H1 (cell line): ENCODE data around the gene PGP. TPM values are rescaled to one million over a fixed set of nuclear protein-coding genes. Genes with fewer than 3 reads are reported as not detected.

Source experiments
- CTCF ChIA-PET: fragments of 300-600 bp; sonication (Branson Sonifier 250); formaldehyde crosslinking; loops from one replicate; lab custom pipeline; 2021; ENCODE audit not compliant: partially characterized antibody; lab: Charles Lee
- POLR2A ChIA-PET: fragments of 300-600 bp; sonication (Branson Sonifier 250); formaldehyde crosslinking; loops from one replicate; lab custom pipeline; 2021; ENCODE audit warnings: inconsistent platforms; ENCODE audit not compliant: partially characterized antibody; lab: Charles Lee
- DNase-seq, 2 experiments: peaks; one replicate each; pipeline versions ENCODE4 v3.0.0 to v3.0.0-alpha.2; 2010 to 2022; ENCODE audit warnings: low spot score in 2 of 2, low read depth in 1 of 2, mixed read lengths in 1 of 2
- FAIRE-seq: peaks from 2 replicates; lab custom pipeline; 2011; peaks lifted over from hg19 to GRCh38; lab: Jason Lieb, UNC
- H2AFZ ChIP-seq: 2 replicates; pipeline ENCODE4 v1.8.1; 2012; ENCODE audit warnings: low read length, inconsistent platforms
- H2AK5ac ChIP-seq: 2 replicates; pipeline ENCODE4 v1.6.1; 2013; ENCODE audit warnings: low read depth, low read length
- H2BK120ac ChIP-seq: replicated peaks from 2 replicates; pipeline ENCODE3; 2013; ENCODE audit warnings: low read depth, low read length, inconsistent platforms
- H2BK12ac ChIP-seq: 2 replicates; pipeline ENCODE4 v1.6.1; 2013; ENCODE audit warnings: low read depth, low read length
- H2BK15ac ChIP-seq: 2 replicates; pipeline ENCODE4 v1.6.1; 2013; ENCODE audit warnings: low read length
- H2BK20ac ChIP-seq: 2 replicates; pipeline ENCODE4 v1.6.1; 2013; ENCODE audit warnings: low read length
- H2BK5ac ChIP-seq: 2 replicates; pipeline ENCODE4 v1.6.1; 2013; ENCODE audit warnings: low read depth, low read length
- H3K14ac ChIP-seq: 2 replicates; pipeline ENCODE4 v1.6.1; 2013; ENCODE audit warnings: inconsistent platforms; ENCODE audit not compliant: insufficient read length
- H3K18ac ChIP-seq: 2 replicates; pipeline ENCODE4 v1.6.1; 2013; ENCODE audit warnings: low read length; ENCODE audit errors: extremely low read depth
- H3K23ac ChIP-seq: 2 replicates; pipeline ENCODE4 v1.6.1; 2013; ENCODE audit warnings: inconsistent platforms; ENCODE audit not compliant: insufficient read length
- H3K23me2 ChIP-seq: 2 replicates; pipeline ENCODE4 v1.6.1; 2013; ENCODE audit warnings: low read depth, low read length
- H3K27ac ChIP-seq: 2 replicates; pipeline ENCODE4 v1.6.1; 2011; ENCODE audit warnings: low read depth, low read length, inconsistent platforms
- H3K27me3 ChIP-seq, 4 experiments: replicated peaks in 1 of 4; 1 replicate in 1 of 4; 2 replicates in 3 of 4; pipeline versions ENCODE4 v1.6.1 to v1.8.1; 2011 to 2013; ENCODE audit warnings: low read length in 3 of 4, mild to moderate bottlenecking in 3 of 4, inconsistent platforms in 2 of 4, mixed read lengths in 2 of 4, moderate library complexity in 1 of 4; ENCODE audit not compliant: control insufficient read depth in 3 of 4, insufficient read depth in 3 of 4; ENCODE audit errors: extremely low read depth in 1 of 4
- H3K36me3 ChIP-seq, 4 experiments: 2 replicates each; pipeline versions ENCODE4 v1.6.1 to v1.8.1; 2011 to 2013; ENCODE audit warnings: mild to moderate bottlenecking in 4 of 4, low read length in 3 of 4, moderate library complexity in 2 of 4, control low read depth in 1 of 4, inconsistent platforms in 1 of 4; ENCODE audit not compliant: insufficient read depth in 4 of 4, control insufficient read depth in 2 of 4
- H3K4ac ChIP-seq: replicated peaks from 2 replicates; pipeline ENCODE3; 2013; ENCODE audit warnings: low read length, low read depth, mixed read lengths, inconsistent platforms; ENCODE audit not compliant: insufficient read length
- H3K4me1 ChIP-seq, 4 experiments: replicated peaks in 1 of 4; 1 replicate in 1 of 4; 2 replicates in 3 of 4; pipeline versions ENCODE4 v1.6.1 to v1.8.1; 2011 to 2013; ENCODE audit warnings: low read length in 3 of 4, inconsistent platforms in 2 of 4, mixed read lengths in 1 of 4; ENCODE audit not compliant: insufficient read depth in 4 of 4, control insufficient read depth in 3 of 4
- H3K4me2 ChIP-seq, 2 experiments: 2 replicates each; pipeline versions ENCODE4 v1.6.1 to v1.8.1; 2011 to 2013; ENCODE audit warnings: low read depth in 2 of 2, low read length in 2 of 2, control low read depth in 1 of 2, inconsistent platforms in 1 of 2, mild to moderate bottlenecking in 1 of 2; ENCODE audit not compliant: insufficient read depth in 1 of 2
- H3K4me3 ChIP-seq, 4 experiments: fragments of 200-600, 300-600 bp in 1 of 4; sonication (generic), shearing (Covaris generic), sonication (Bioruptor Twin) in 1 of 4; 2 replicates each; pipeline versions ENCODE4 v1.5.1 to v1.8.1; 2011 to 2016; ENCODE audit warnings: low read length in 4 of 4, low read depth in 3 of 4, control low read depth in 2 of 4, inconsistent platforms in 2 of 4, mild to moderate bottlenecking in 2 of 4, mixed read lengths in 1 of 4, moderate library complexity in 1 of 4; ENCODE audit not compliant: insufficient read depth in 2 of 4; ENCODE audit errors: extremely low read depth in 1 of 4
- H3K56ac ChIP-seq: replicated peaks from 2 replicates; pipeline ENCODE3; 2013; ENCODE audit warnings: low read depth, mild to moderate bottlenecking, mixed read lengths, low read length, inconsistent platforms; ENCODE audit not compliant: insufficient read length
- H3K79me1 ChIP-seq: 2 replicates; pipeline ENCODE4 v1.6.1; 2013; ENCODE audit warnings: low read depth, low read length, control low read depth
- H3K79me2 ChIP-seq, 2 experiments: 2 replicates each; pipeline versions ENCODE4 v1.6.1 to v1.8.1; 2012 to 2013; ENCODE audit warnings: low read length in 2 of 2, mild to moderate bottlenecking in 2 of 2, inconsistent platforms in 1 of 2; ENCODE audit not compliant: insufficient read depth in 2 of 2, control insufficient read depth in 1 of 2
- H3K9ac ChIP-seq, 4 experiments: replicated peaks in 1 of 4; 1 replicate in 1 of 4; 2 replicates in 3 of 4; pipeline versions ENCODE4 v1.6.1 to v1.8.1; 2011 to 2013; ENCODE audit warnings: low read depth in 3 of 4, low read length in 3 of 4, control low read depth in 2 of 4, mild to moderate bottlenecking in 2 of 4, moderate library complexity in 2 of 4, inconsistent platforms in 1 of 4; ENCODE audit errors: extremely low read depth in 1 of 4
- H3K9me3 ChIP-seq, 2 experiments: 2 replicates each; pipeline versions ENCODE4 v1.6.1 to v1.8.1; 2012 to 2013; ENCODE audit warnings: mild to moderate bottlenecking in 2 of 2, moderate library complexity in 2 of 2, control low read depth in 1 of 2, inconsistent platforms in 1 of 2, low read depth in 1 of 2, low read length in 1 of 2, mixed read lengths in 1 of 2; ENCODE audit not compliant: insufficient read depth in 2 of 2
- H4K20me1 ChIP-seq, 2 experiments: replicated peaks in 1 of 2; 2 replicates each; pipeline versions ENCODE3 to v1.8.1; 2011 to 2013; ENCODE audit warnings: inconsistent platforms in 2 of 2, low read length in 2 of 2, mild to moderate bottlenecking in 1 of 2; ENCODE audit not compliant: insufficient read depth in 2 of 2, control insufficient read depth in 1 of 2
- H4K5ac ChIP-seq: 2 replicates; pipeline ENCODE4 v1.6.1; 2013; ENCODE audit warnings: low read length, low read depth, mixed read lengths, inconsistent platforms; ENCODE audit not compliant: insufficient read length
- H4K8ac ChIP-seq: 2 replicates; pipeline ENCODE4 v1.8.0; 2013; ENCODE audit warnings: mild to moderate bottlenecking, moderate library complexity, low read length, inconsistent platforms; ENCODE audit not compliant: insufficient read depth; ENCODE audit errors: extremely low read depth
- H4K91ac ChIP-seq: replicated peaks from 2 replicates; pipeline ENCODE3; 2013; ENCODE audit warnings: low read length, mixed read lengths, inconsistent platforms; ENCODE audit not compliant: insufficient read length
- BACH1 ChIP-seq: IDR thresholded peaks from 2 replicates; pipeline ENCODE4 v1.6.1; 2012; ENCODE audit warnings: low read length, improper control_type of control experiment
- BCL11A ChIP-seq, 2 experiments: IDR thresholded peaks; one replicate each; pipeline ENCODE4 v1.6.1; 2011; ENCODE audit warnings: low read depth in 2 of 2, low read length in 2 of 2, mild to moderate bottlenecking in 2 of 2
- EGR1 ChIP-seq: IDR thresholded peaks from 2 replicates; pipeline ENCODE4 v1.6.1; 2011; ENCODE audit warnings: low read depth, low read length, borderline replicate concordance
- FOSL1 ChIP-seq: IDR thresholded peaks from 2 replicates; pipeline ENCODE4 v1.6.1; 2011; ENCODE audit warnings: mild to moderate bottlenecking, low read depth, low read length, moderate library complexity; ENCODE audit not compliant: insufficient read depth
- JUN ChIP-seq: IDR thresholded peaks from 2 replicates; pipeline ENCODE4 v1.6.1; 2011; ENCODE audit warnings: low read depth, mild to moderate bottlenecking, improper control_type of control experiment, low read length
- PHF8 ChIP-seq: fragments of 200-600 bp; sonication (generic); conservative IDR thresholded peaks from 2 replicates; pipeline ENCODE4 v1.7.1; 2012; ENCODE audit warnings: low read depth, mild to moderate bottlenecking, inconsistent platforms, low read length, moderate library complexity
- POLR2AphosphoS5 ChIP-seq: IDR thresholded peaks from 2 replicates; pipeline ENCODE4 v1.6.1; 2011; ENCODE audit warnings: low read depth, low read length
- SP1 ChIP-seq: IDR thresholded peaks from 2 replicates; pipeline ENCODE4 v1.6.1; 2011; ENCODE audit warnings: low read depth, low read length
- TAF1 ChIP-seq: IDR thresholded peaks from 2 replicates; pipeline ENCODE4 v1.6.1; 2011; ENCODE audit warnings: mild to moderate bottlenecking, low read depth, low read length
- WGBS, 2 experiments: shearing (Covaris generic) in 1 of 2; methylation state at CpG; one replicate each; pipeline versions ENCODE4 v1.1.6 to v1.1.7; 2013 to 2015; ENCODE audit warnings: low lambda C conversion rate in 2 of 2, mixed read lengths in 2 of 2, inconsistent platforms in 1 of 2, low coverage in 1 of 2, missing lambda C conversion rate in 1 of 2; ENCODE audit not compliant: insufficient replicate concordance in 2 of 2, insufficient coverage in 1 of 2, insufficient read length in 1 of 2; ENCODE audit errors: extremely low coverage in 1 of 2, missing lambda C conversion rate in 1 of 2; 5-methylcytosine and 5-hydroxymethylcytosine counted together
- polyA plus RNA-seq, 7 experiments: library from polyadenylated mRNA; depleted of rRNA in 3 of 7; stranded (reverse) in 5 of 7; unstranded in 2 of 7; fragments of >200 nt in 5 of 7; fragments of 200-250 nt in 2 of 7; gene quantifications; 1 replicate in 5 of 7; 2 replicates in 1 of 7; 4 replicates in 1 of 7; pipeline versions ENCODE4 v1.2.1 to v1.2.3, GENCODE V29; 2011 to 2013; ENCODE audit warnings: missing spikeins in 2 of 7, mixed read lengths in 2 of 7
- total RNA-seq: library from RNA; stranded (reverse); fragmentation: NEBNext Ultra II Directional; extraction: Animal tissue kit (Norgen Biotek cat#: 25700); gene quantifications from 2 replicates; pipeline ENCODE4 v1.2.1, GENCODE V29; 2021
- TF ChIP-seq, protein P1 (sequence below): IDR thresholded peaks from 2 replicates; pipeline ENCODE4 v1.6.1; 2011; ENCODE audit warnings: low read depth, mild to moderate bottlenecking, low read length; ENCODE audit not compliant: insufficient read depth

The PGP gene
- total and polyA plus RNA-seq, 2 of the 8 experiments (the other 6 are each of a cell fraction or from before 2014, with no cell fraction given), result 30.9 to 55.9 TPM

DNA sequence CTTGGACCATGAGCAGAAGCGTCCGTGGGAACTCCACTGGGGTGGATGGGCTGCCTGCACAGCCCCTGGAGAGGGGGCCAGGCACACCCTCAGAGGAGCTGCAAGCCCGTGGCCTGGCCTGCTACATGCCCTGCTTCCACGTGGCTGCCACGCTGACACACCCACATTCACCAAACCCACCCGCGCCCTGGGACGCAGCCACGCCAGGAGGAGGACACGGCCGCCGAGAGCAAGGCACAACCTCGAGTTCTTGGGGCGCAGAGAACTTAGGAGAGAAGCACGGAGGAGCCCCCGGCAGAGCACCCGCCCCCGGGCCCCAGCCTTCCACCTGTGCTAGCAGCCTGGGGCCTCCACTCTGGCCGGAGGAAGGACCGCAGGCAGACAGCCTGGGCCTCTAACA lies 37.1 kb downstream of the PGP start:
- Histone ChIP-seq H2AFZ (no peak overlapping the region), H4K20me1 (peaks cover 2 to 19% of the 10 kb centered on the region in 2 experiments), H2BK15ac (no peak overlapping the region), H3K27ac (no peak overlapping the region), H2BK5ac (no peak overlapping the region), H4K5ac (no peak overlapping the region), H3K14ac (no peak overlapping the region), H3K79me1 (no peaks in the 10 kb centered on the region), H3K56ac (no peak overlapping the region), H2BK120ac (no peak overlapping the region), H3K23ac (no peak overlapping the region), H3K4ac (no peak overlapping the region), H3K36me3 (peaks cover 15 to 46% (median 28%) of the 10 kb centered on the region in 4 experiments; a peak in 7 of 8 replicates), H2BK12ac (no peak overlapping the region), H3K4me1 (peaks cover 0 to 7% (median 2%) of the 10 kb centered on the region in 4 experiments; a peak in 4 of 7 replicates), H2BK20ac (no peak overlapping the region), H4K91ac (no peak overlapping the region), H3K79me2 (no peaks in the 10 kb centered on the region), H3K9ac (no peak overlapping the region), H3K23me2 (peaks cover 2% of the 10 kb centered on the region; the same call in 1 of the 2 replicates), H3K4me2 (no peak overlapping the region), H4K8ac (no peak overlapping the region; the same call in 1 of the 2 replicates), H3K27me3 (no peaks in the 10 kb centered on the region; a peak in 1 of 7 replicates), H3K18ac (no peak overlapping the region), H2AK5ac (no peak overlapping the region), H3K9me3 (no peaks in the 10 kb centered on the region), H3K4me3 (no peak overlapping the region)
- ChIA-PET POLR2A (interaction anchor here (1.0 to 13.5 kb wide), 7 partner anchors 11 to 86 kb away, joined by 3 to 312 read pairs (median 5); partner anchors contain the start of genes CASKIN1, RAB26 and TRAF7), CTCF (interaction anchor here (1.0 to 1.4 kb wide), 4 partner anchors 10 to 37 kb away, joined by 3 to 5 read pairs (median 3); partner anchors contain the start of gene PGP)
- TF ChIP-seq BCL11A (IDR thresholded peaks at IDR 0.05; ENCODE audit: low read depth in 2 of 2, low read length in 2 of 2), result no peak
- TF ChIP-seq BACH1, result no peak
- peak; percentile 73; the same call in 1 of the 2 replicates for TF ChIP-seq POLR2AphosphoS5
- TF ChIP-seq FOSL1, result no peak
- no peak for TF ChIP-seq JUN
- no peak for TF ChIP-seq SP1
- TF ChIP-seq, protein P1, sequence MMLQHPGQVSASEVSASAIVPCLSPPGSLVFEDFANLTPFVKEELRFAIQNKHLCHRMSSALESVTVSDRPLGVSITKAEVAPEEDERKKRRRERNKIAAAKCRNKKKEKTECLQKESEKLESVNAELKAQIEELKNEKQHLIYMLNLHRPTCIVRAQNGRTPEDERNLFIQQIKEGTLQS, result no peak
- no peak for TF ChIP-seq PHF8
- no peak for TF ChIP-seq TAF1
- TF ChIP-seq EGR1, result peak; percentile 55
- WGBS, 2 experiments, result 99% methylated on average over 9 of the region's 20 CpGs; no CpG with 5 or more reads in 1 of the 2 experiments
- FAIRE-seq, result no peak
- no peak for DNase-seq
